Hair follicular keratinocyte (primary cell): ENCODE data around the gene LRRC2. TPM values are rescaled to one million over a fixed set of nuclear protein-coding genes. Genes with fewer than 3 reads are reported as not detected.

Experiments used
- total RNA-seq: library from RNA; depleted of rRNA; stranded (reverse); fragments of >200 nt; gene quantifications from 2 replicates; pipeline ENCODE4 v1.2.3, GENCODE V29; 2015

LRRC2 gene
- under 0.01 and 0.08 TPM in 2 replicates for total RNA-seq

GRCh38 chr3:46566040-46566641 lies at the start of gene LRRC2:
Gene LRRC2 (minus strand): TSS chr3:46566302. CDS start chr3:46551591, 14,711 bp downstream.

DNA sequence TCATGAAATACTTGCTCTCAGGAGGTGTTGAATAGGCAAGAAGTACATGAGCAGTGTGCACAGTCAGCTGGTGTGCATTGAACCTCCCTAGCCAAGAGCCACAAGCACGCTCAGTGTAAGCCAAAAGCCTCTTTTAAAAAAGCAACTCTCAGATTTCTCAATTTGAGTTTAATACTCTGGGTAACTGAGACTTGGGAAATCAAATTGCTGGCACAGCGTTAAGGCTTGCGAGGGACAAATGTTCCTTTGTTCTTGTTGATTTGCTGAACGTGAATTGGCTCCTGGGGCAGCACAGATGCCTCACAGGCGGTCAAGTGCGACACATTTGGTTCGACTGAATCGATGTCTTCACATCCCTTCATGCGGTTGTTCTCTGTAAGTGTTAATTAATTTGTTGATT lies 46.2 kb upstream of the LRRC2 start, which contains the start of gene FAM240A:
Gene FAM240A, plus strand, starts transcription at position 202 of the 400 bp plus-strand sequence. Its CDS starts 159 bp downstream, at position 361.

DNA sequence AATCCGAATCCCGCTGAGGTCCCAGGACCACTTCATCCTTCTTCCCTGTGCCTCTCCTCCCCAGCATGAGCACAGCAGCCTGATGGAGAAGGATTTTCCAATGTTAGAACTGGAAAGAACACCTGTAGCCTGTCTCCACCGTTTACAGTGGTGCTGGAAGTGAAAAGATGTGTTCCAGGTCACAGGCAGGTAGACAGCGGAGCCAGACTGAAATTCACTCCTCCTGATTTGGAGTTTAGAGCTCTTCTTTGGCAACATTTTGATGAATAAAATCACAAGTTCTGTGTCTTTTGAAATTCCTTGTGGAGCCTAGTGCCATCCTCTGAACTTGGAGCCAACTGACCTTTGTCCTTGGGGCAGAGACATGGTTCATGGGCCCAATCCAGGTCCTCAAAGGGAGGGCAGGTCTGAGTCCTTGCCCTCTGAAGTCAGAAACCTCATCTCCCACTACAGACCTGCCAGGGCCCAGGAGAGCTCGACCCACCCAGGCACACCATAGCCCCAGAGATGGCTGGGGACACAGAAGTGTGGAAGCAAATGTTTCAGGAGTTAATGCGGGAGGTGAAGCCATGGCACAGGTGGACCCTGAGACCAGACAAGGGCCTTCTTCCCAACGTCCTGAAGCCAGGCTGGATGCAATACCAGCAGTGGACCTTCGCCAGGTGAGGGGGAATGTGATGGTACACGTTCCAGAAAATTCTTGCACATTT lies 68.4 kb downstream of the LRRC2 start, which contains the start of gene RTP3:
Gene RTP3, plus strand, starts transcription at position 421 of the 710 bp plus-strand sequence. Its CDS starts 87 bp downstream, at position 508.

Other genes starting within 250 kb of the LRRC2 start
- gene CCR2, start 212.2 kb downstream of the LRRC2 start, total RNA-seq, result not detected in 2 replicates
- gene CCR5, start 195.4 kb downstream of the LRRC2 start, total RNA-seq, result not detected in 2 replicates
- not detected in 2 replicates for gene CCRL2, start 159.0 kb downstream of the LRRC2 start, total RNA-seq
- not detected in 2 replicates for gene LTF, start 101.4 kb downstream of the LRRC2 start, total RNA-seq
- not detected in 2 replicates for gene RTP3, start 68.3 kb downstream of the LRRC2 start, total RNA-seq
- gene FAM240A, start 46.2 kb upstream of the LRRC2 start, total RNA-seq, result not detected in 2 replicates
- 41.9 and 89.0 TPM in 2 replicates for gene ALS2CL, start 127.4 kb upstream of the LRRC2 start, total RNA-seq
- 0.38 TPM in 1 of 2 replicates, not detected in the other for gene TMIE, start 135.1 kb upstream of the LRRC2 start, total RNA-seq
- not detected in 2 replicates for gene PRSS50, start 151.6 kb upstream of the LRRC2 start, total RNA-seq